Uterus (tissue), 4 donors: ENCODE results near the gene LIMK2. TPM values are rescaled to one million over a fixed set of nuclear protein-coding genes. Genes with fewer than 3 reads are reported as not detected.

Experiments
- DNase-seq, 2 donors: peaks; one replicate each; pipeline ENCODE4 v3.0.0-alpha.2; 2019 to 2020
- H3K27ac ChIP-seq, 2 donors: fragments of 200-600 bp; sonication (generic); 1 replicate in 1 of 2; 2 replicates in 1 of 2; pipeline ENCODE4 v1.5.1; 2016 to 2018
- H3K27me3 ChIP-seq, 2 donors: fragments of 200-600 bp; sonication (generic); one replicate each; pipeline ENCODE4 v1.5.1; 2018 to 2019; ENCODE audit warnings: control low read depth in 1 of 2
- H3K36me3 ChIP-seq, 2 donors: fragments of 200-600 bp; sonication (generic); one replicate each; pipeline ENCODE4 v1.5.1; 2019; ENCODE audit warnings: control low read depth in 1 of 2
- H3K4me1 ChIP-seq, 2 donors: fragments of 200-600 bp; sonication (generic); one replicate each; pipeline ENCODE4 v1.5.1; 2018 to 2019; ENCODE audit warnings: control low read depth in 1 of 2
- H3K4me3 ChIP-seq, 2 donors: fragments of 200-600 bp; sonication (generic); 1 replicate in 1 of 2; 2 replicates in 1 of 2; pipeline ENCODE4 v1.5.1; 2018 to 2019; ENCODE audit warnings: mild to moderate bottlenecking in 1 of 2
- H3K9me3 ChIP-seq, 2 donors: fragments of 200-600 bp; sonication (generic); one replicate each; pipeline ENCODE4 v1.5.1; 2019; ENCODE audit warnings: control low read depth in 1 of 2
- CTCF ChIP-seq, 4 experiments: fragments of 200-600 bp in 2 of 4; fragments of 450-650 bp in 2 of 4; sonication (generic) in 2 of 4; IDR thresholded peaks; one replicate each; pipeline ENCODE4 v1.5.1; 2016 to 2019; ENCODE audit warnings: antibody characterized with exemption in 4 of 4, mild to moderate bottlenecking in 2 of 4, moderate library complexity in 1 of 4
- POLR2A ChIP-seq, 2 donors: fragments of 450-650 bp; IDR thresholded peaks; one replicate each; pipeline ENCODE4 v1.6.1; 2016; ENCODE audit warnings: antibody characterized with exemption in 2 of 2, mild to moderate bottlenecking in 1 of 2, moderate library complexity in 1 of 2
- intact Hi-C: fragments of 100-400 bp; cut with DNase I; formaldehyde crosslinking; loops from one replicate; pipeline ENCODE4 v1.15.1; 2023; ENCODE audit warnings: low total_unique reads
- total RNA-seq, 4 donors: library from RNA; depleted of rRNA in 3 of 4; stranded (reverse); fragments of >200 nt in 3 of 4; gene quantifications; one replicate each; pipeline versions ENCODE4 v1.1.0 to v1.2.4, GENCODE V29; 2014 to 2023
- donor health status: DM: yes; HTN: yes; CAD: no.

The LIMK2 gene
- total RNA-seq, 4 donors from 2014 or later, result 7.2 to 52.0 (median 22.1) TPM

DNA sequence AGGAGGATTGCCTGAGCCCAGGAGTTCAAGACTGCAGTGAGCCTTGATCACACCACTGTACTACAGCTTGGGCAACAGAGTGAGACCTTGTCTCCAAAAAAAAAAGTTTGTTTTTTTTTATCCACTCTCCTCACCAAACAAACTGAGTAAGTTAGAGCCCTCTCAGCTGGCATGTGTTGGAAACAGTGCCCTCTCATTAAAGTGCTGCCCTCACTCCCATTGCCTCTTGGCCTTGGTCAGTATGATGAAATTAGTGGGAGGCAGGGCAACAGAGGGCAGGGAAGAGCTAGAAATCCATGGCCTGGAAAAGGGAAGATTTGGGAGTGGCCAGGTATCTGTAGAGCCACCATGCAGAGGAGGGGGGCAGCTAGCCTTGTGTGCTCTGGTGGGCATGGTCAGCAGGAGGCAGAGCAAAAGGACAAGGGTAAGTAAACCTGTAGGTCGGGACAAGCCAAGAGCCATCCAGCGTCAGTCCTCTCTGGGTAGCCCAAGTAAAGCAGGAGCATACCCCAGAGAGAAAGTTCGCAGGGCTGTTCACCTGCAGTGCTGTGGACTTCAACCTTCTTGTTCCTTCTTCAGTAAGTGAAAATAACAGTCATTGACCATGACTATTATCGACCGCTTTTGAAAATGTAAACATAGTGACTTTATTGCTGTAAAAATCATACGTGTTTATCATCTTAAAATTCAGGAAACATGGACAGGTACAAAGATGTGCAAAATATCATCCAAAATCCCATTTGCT, 52.0 kb downstream of the LIMK2 start:
- intact Hi-C loops, result no loop called here
- no peaks in the 10 kb centered on the region for H3K4me1 ChIP-seq
- H3K4me3 ChIP-seq, result no peak overlapping the region
- H3K9me3 ChIP-seq, result no peaks in the 10 kb centered on the region
- no peak overlapping the region for H3K27ac ChIP-seq
- H3K27me3 ChIP-seq, result no peaks in the 10 kb centered on the region
- no peak for TF ChIP-seq CTCF (IDR thresholded peaks at IDR 0.05)
- no peak for TF ChIP-seq POLR2A (IDR thresholded peaks at IDR 0.05)
- H3K36me3 ChIP-seq, result no peaks in the 10 kb centered on the region
- no peak for DNase-seq

DNA sequence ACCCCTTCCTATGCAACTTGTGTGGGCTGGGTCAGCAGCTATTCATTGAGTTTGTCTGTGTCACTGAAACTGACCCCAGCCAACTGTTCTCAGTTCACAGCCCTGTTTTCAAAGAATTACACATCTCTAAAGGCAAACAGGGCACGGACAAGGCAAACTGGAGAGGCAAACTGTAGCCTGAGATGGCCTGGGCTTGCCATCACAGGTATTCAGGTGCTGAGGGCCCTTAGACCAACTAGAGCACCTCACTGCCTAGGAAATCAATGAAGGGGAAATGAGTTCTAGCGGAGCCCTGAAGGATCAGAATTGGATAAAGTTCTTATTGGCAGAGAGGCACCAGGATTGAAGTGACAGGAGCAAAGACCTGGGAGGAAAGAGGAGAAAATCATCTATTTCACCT, 56.2 kb downstream of the LIMK2 start:
- Histone ChIP-seq H3K9me3 (no peaks in the 10 kb centered on the region), H3K4me1 (no peaks in the 10 kb centered on the region), H3K27ac (no peak overlapping the region), H3K36me3 (no peaks in the 10 kb centered on the region), H3K27me3 (no peaks in the 10 kb centered on the region), H3K4me3 (no peak overlapping the region)
- TF ChIP-seq CTCF (IDR thresholded peaks at IDR 0.05) (no peak), POLR2A (IDR thresholded peaks at IDR 0.05) (no peak)
- intact Hi-C loops, result no loop called here
- no peak for DNase-seq

- no peak overlapping the region for H3K27ac ChIP-seq
- intact Hi-C loops, result no loop called here
- TF ChIP-seq POLR2A (IDR thresholded peaks at IDR 0.05) (no peak), CTCF (IDR thresholded peaks at IDR 0.05) (no peak)
- no peaks in the 10 kb centered on the region for H3K27me3 ChIP-seq
- no peak overlapping the region for H3K4me3 ChIP-seq
- no peaks in the 10 kb centered on the region for H3K4me1 ChIP-seq
- DNase-seq, result no peak
- H3K9me3 ChIP-seq, result no peaks in the 10 kb centered on the region
- no peaks in the 10 kb centered on the region for H3K36me3 ChIP-seq
These were observed 57.9 kb downstream of the LIMK2 start for GRCh38 chr22:31269892-31270579.

DNA sequence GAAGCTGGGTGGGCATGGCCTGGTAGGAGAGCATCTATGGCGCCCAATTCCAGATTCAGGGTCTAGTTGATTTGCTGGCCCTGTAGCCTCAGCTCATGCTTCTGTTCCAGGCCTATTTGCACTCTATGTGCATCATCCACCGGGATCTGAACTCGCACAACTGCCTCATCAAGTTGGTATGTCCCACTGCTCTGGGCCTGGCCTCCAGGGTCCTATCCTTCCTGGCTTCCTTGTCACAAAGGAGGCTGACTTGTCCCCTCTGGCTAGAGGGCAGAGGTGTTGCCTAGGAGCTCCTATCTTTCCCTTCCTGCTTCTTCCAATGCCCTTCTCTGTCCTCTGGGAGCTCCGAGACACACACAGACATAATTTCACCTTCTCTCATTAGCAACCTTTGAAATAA, 58.9 kb downstream of the LIMK2 start:
- Histone ChIP-seq H3K4me3 (no peak overlapping the region), H3K4me1 (no peaks in the 10 kb centered on the region), H3K27ac (no peak overlapping the region), H3K27me3 (no peaks in the 10 kb centered on the region), H3K36me3 (no peaks in the 10 kb centered on the region), H3K9me3 (no peaks in the 10 kb centered on the region)
- intact Hi-C loops, result no loop called here
- TF ChIP-seq POLR2A (IDR thresholded peaks at IDR 0.05) (no peak), CTCF (IDR thresholded peaks at IDR 0.05) (no peak)
- no peak for DNase-seq

GRCh38 chr22:31271485-31271884, 59.4 kb downstream of the LIMK2 start:
- H3K36me3 ChIP-seq, result no peaks in the 10 kb centered on the region
- no peaks in the 10 kb centered on the region for H3K27me3 ChIP-seq
- H3K27ac ChIP-seq, result no peak overlapping the region
- H3K4me1 ChIP-seq, result no peaks in the 10 kb centered on the region
- no peak for DNase-seq
- intact Hi-C loops, result no loop called here
- H3K4me3 ChIP-seq, result no peak overlapping the region
- TF ChIP-seq POLR2A (IDR thresholded peaks at IDR 0.05) (no peak), CTCF (IDR thresholded peaks at IDR 0.05) (no peak)
- H3K9me3 ChIP-seq, result no peaks in the 10 kb centered on the region
